NK-92 (cell line): ENCODE measurements around the gene GABRB2.

Experiments
- DNase-seq: peaks from one replicate; lab custom pipeline; 2025; ENCODE audit not compliant: unreplicated experiment; lab: John Stamatoyannopoulos, UW

GABRB2 gene

DNA sequence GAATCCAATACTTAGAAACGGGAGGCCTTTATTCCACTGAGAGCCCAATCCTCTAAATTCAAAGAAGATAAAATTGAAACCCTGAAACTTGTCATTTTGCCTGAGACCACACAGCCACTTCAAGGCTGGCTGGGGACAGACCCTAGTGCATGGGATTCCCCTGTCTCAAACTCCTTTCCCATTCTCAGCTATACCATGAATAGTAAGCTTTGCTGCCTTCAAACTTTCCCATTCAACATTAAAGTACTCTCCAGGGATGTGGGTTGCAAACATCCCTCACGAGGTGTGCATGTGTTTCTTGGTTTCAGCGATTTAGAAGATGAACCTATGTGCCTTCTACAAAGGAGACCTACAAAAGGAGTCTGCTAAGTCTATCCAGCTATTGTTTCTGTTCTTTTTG is 64.6 kb downstream of the GABRB2 start:
- no peak for DNase-seq

- no peak for DNase-seq
Measured at GRCh38 chr5:161471211-161471950, 75.1 kb downstream of the GABRB2 start.

- no peak for DNase-seq
Measured at GRCh38 chr5:161467703-161468102, 78.8 kb downstream of the GABRB2 start.

- no peak for DNase-seq
Measured at GRCh38 chr5:161460741-161461140, 85.8 kb downstream of the GABRB2 start.

- no peak for DNase-seq
Measured at GRCh38 chr5:161446655-161447054, 99.9 kb downstream of the GABRB2 start.

GRCh38 chr5:161442471-161442870 is 104.1 kb downstream of the GABRB2 start:
- no peak for DNase-seq

DNA sequence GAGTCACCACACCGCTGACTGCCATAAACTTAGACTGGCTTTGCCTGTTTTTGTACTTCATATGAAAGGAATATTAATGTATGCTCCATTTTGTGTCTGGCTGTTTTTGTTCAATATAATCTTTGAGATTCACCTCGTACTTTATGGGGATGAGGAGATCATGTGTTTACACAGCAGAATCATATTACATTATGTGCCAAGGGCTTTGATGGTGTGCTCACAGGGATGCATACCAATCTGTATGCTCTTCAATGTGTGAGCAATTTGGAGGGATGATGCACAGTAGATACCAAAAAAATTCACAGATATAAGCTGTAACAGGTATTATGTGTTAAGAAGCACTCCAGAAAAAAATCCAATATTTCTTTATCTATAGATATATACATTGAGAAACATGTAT is 113.7 kb downstream of the GABRB2 start:
- no peak for DNase-seq

DNA sequence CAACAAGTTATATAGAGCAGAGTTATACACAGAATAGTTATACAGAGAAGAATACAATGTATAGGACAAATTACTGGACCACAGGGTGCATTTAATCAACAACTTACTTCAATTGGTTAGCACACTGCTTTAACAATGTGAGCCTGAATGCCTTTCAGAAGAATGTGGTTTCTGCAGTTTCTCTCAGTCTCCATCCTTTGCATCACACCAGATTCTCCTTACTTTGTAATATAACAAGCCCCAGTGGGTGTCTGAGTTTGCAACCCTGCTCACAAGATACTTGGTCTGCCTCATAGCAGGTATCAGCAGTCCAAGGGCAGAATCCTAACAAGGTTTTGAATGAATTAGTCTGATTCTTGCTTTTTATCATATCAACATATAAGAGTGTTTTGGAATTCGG is 114.6 kb downstream of the GABRB2 start:
- DNase-seq = no peak

DNA sequence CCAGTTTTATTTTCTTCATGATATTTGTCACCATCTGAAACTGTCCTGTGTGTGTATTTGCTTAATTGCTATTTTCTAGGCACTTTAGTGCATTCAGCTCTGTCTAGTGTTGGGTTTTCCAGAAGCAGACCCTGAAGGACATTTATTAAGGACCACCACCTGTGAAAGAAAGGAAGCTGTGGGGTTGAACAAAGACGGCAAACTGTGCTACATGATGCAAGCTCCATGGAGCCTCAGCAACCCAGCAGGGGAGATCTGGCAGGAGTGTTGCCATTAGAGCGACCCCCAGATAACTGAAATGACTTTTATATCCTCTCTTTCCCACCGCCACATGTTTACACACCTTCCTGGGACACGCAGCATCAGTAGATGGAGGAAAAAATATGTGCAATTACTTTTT is 125.5 kb downstream of the GABRB2 start:
- DNase-seq = no peak

DNA sequence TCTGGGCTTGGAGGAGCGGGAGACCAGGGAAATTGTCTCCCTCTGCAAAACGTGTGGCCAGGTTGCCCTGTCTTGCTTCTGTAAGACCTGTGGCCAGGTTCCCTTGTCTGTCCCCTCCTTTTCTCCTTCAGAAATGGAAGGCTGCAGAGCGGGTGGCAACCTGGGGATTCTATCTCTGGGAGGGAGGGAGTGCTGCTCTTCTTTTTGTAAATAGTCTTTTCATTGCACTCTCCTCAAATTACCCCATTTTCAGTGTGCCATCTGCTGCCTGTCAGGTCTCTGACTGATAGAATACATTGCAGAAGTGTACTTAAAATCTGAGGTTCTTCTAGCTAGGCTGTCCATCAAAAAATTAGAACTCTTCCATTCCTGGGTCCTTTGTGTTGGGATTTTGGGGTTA is 126.0 kb downstream of the GABRB2 start:
- DNase-seq = no peak

DNA sequence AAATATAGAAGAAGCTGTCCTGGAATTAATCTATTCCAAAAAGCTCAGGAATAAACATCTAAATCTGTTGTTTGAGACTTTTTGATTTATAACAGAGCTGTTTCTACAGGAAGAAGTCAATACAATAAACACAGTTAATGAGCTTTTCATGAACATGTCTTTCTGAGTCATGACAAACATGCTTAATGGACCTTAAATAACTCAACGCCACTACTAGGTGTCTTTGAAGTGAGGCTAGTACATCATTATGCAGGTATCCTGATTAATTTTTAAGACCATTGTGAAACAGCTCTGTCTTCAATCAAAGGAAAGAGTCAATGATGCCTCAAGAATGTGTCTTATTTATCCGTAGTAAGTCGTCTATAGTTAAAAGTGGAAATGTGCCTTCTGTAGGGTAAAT is 131.6 kb downstream of the GABRB2 start:
- no peak for DNase-seq

DNA sequence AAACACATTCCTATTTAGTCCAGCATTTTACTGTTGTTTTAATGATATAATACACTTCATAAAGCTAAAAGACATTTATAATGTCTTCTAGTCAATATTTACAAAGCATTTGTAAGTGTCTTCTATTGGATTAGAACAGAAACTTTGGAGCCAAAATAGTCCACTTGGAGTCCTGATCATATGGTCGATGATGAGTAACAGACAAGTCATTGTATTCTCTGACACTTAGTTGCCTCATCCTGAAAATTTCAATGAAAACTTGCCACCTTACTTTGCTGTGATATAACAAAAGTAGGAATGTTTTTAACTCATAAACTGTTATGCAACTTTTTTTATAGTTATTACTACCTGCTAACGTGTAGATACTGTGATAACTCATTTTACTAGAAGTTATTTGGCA is 132.5 kb downstream of the GABRB2 start:
- no peak for DNase-seq

GRCh38 chr5:161412792-161413191 is 133.7 kb downstream of the GABRB2 start:
- DNase-seq = no peak

GRCh38 chr5:161411156-161411555 is 135.4 kb downstream of the GABRB2 start:
- DNase-seq = no peak

DNA sequence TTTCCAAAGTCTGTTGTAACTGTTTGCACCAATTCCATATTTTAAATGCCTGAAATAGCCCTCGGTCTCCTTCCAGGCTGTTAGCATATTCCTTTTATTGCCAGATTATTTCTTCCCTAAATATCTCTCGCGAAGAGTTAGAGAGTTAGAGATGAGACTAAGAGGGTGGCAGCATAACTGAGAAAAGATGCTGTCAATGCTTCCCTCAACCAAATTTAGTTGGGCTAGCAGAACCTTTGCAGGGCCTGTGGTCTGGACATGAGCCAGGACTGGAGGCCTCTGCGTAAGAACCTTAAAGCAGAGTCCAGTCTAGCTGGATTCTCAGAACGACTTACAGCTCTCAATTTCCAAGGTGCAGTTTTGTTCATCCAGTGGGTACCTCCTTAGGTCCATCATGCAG is 135.9 kb downstream of the GABRB2 start:
- no peak for DNase-seq

DNA sequence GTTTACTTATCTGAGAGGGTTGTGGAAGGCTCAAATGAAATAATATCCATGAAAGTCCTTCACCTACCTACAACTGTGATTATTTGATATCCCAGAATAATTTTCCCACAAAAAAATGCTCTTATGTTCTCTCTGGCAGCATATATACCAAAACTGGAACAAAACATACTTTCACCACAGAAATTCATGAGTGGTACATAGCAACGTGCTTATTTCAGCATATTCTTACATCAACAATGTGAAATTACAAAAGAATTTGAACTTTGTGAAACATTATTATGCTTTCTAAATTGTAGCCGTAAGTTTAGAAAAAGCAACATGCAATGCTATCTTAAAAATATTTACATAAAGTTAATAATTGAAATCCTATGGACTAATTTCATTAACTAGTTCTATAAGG is 137.1 kb downstream of the GABRB2 start:
- no peak for DNase-seq

DNA sequence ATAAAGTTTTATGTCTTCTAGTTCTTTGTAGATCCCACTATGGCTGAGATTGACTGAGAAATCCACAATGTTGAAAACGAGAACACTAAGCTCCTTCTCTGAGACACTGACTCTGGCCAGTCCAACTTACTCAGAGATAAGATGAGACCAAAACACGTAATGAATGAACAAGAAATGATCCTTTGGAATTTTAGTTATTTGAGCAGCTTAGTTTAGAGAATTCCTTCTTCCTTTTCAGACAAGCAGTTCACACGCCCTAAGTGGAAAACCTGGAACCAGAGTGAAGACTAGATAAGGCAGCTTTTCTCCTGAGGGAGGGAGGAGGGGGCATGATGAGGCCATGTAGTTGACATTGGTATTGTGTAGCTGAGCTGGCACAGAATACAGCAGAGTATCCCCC is 139.6 kb downstream of the GABRB2 start:
- DNase-seq = no peak

- DNase-seq = no peak
Measured at GRCh38 chr5:161403996-161404395, 142.5 kb downstream of the GABRB2 start.

DNA sequence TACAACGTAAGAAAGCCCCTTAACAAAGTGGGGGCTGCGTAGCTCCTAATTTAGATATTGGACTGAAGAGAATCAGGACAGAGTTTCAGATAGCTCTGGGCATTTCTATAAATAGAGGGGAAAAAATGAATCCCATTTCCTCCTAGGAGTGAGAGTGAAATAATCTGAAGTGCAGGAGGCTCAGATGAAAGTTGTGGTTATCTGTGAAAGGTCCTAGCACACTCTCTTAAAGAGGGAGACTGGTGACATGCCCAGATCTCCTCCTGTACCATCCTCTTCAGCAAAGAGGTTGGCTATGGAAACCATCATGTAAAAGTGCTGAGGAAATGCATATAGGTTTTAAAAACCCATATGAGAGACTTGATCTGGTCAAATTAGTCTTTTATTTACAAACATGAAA is 143.4 kb downstream of the GABRB2 start:
- DNase-seq = no peak

GRCh38 chr5:161400583-161400982 is 145.9 kb downstream of the GABRB2 start:
- no peak for DNase-seq

DNA sequence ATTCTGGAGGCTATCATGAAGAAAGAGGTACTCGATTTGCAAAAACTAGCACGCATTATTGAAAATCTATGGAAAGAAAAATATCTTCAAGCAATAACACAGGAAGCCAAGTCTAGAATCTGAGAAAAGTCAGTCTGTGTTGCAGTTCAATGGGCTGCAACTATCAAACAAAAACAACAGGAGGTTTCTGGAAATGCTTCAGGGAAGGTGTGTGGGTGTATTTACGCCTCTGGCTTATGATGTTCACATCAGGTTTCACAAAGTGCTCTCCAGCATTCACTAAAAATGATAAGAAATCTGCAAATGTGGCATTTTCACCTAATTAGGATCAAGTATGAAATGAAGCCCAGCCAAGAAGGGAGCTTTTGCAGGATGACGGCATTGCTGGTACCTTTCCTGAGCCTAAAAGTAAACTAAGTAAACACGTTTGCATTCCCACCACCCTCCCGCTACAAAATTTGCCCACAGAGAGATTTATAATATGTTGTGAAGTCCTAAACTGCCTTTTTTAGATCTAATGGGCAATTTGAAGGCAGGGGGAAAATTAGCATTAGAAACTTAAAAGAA is 146.4 kb downstream of the GABRB2 start:
- no peak for DNase-seq

GRCh38 chr5:161397448-161397847 is 149.1 kb downstream of the GABRB2 start:
- DNase-seq = no peak

DNA sequence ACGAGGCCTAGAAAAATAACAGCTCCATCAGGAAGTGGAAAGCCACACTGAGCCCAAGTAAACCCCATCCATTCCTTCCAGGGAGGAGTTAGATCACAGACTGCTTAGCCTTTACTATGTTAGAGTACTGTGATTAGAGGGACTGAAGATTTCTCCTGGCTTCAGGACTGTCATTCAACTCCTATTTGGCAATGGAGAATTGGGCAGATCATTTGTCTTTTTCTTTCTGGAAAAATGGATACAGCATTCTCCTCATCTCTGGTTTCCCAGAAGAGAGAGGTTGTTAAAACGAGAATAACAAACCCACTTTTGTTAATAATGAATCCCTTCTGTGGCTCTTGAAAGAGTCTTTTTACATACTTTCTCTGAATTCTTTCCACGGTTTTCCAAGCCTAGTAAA is 150.4 kb downstream of the GABRB2 start:
- DNase-seq = no peak
